H1 (cell line): ENCODE results near the gene FOXO6. TPM values are rescaled to one million over a fixed set of nuclear protein-coding genes. Genes with fewer than 3 reads are reported as not detected.

Experiments used
- CTCF ChIA-PET: fragments of 300-600 bp; sonication (Branson Sonifier 250); formaldehyde crosslinking; loops from one replicate; lab custom pipeline; 2021; ENCODE audit not compliant: partially characterized antibody; lab: Charles Lee
- POLR2A ChIA-PET: fragments of 300-600 bp; sonication (Branson Sonifier 250); formaldehyde crosslinking; loops from one replicate; lab custom pipeline; 2021; ENCODE audit warnings: inconsistent platforms; ENCODE audit not compliant: partially characterized antibody; lab: Charles Lee
- DNase-seq, 2 experiments: peaks; one replicate each; pipeline versions ENCODE4 v3.0.0 to v3.0.0-alpha.2; 2010 to 2022; ENCODE audit warnings: low spot score in 2 of 2, low read depth in 1 of 2, mixed read lengths in 1 of 2
- FAIRE-seq: peaks from 2 replicates; lab custom pipeline; 2011; peaks lifted over from hg19 to GRCh38; lab: Jason Lieb, UNC
- H2AFZ ChIP-seq: 2 replicates; pipeline ENCODE4 v1.8.1; 2012; ENCODE audit warnings: low read length, inconsistent platforms
- H2AK5ac ChIP-seq: 2 replicates; pipeline ENCODE4 v1.6.1; 2013; ENCODE audit warnings: low read depth, low read length
- H2BK120ac ChIP-seq: replicated peaks from 2 replicates; pipeline ENCODE3; 2013; ENCODE audit warnings: low read depth, low read length, inconsistent platforms
- H2BK12ac ChIP-seq: 2 replicates; pipeline ENCODE4 v1.6.1; 2013; ENCODE audit warnings: low read depth, low read length
- H2BK15ac ChIP-seq: 2 replicates; pipeline ENCODE4 v1.6.1; 2013; ENCODE audit warnings: low read length
- H2BK20ac ChIP-seq: 2 replicates; pipeline ENCODE4 v1.6.1; 2013; ENCODE audit warnings: low read length
- H2BK5ac ChIP-seq: 2 replicates; pipeline ENCODE4 v1.6.1; 2013; ENCODE audit warnings: low read depth, low read length
- H3K14ac ChIP-seq: 2 replicates; pipeline ENCODE4 v1.6.1; 2013; ENCODE audit warnings: inconsistent platforms; ENCODE audit not compliant: insufficient read length
- H3K18ac ChIP-seq: 2 replicates; pipeline ENCODE4 v1.6.1; 2013; ENCODE audit warnings: low read length; ENCODE audit errors: extremely low read depth
- H3K23ac ChIP-seq: 2 replicates; pipeline ENCODE4 v1.6.1; 2013; ENCODE audit warnings: inconsistent platforms; ENCODE audit not compliant: insufficient read length
- H3K23me2 ChIP-seq: 2 replicates; pipeline ENCODE4 v1.6.1; 2013; ENCODE audit warnings: low read depth, low read length
- H3K27ac ChIP-seq: 2 replicates; pipeline ENCODE4 v1.6.1; 2011; ENCODE audit warnings: low read depth, low read length, inconsistent platforms
- H3K27me3 ChIP-seq, 4 experiments: replicated peaks in 1 of 4; 1 replicate in 1 of 4; 2 replicates in 3 of 4; pipeline versions ENCODE4 v1.6.1 to v1.8.1; 2011 to 2013; ENCODE audit warnings: low read length in 3 of 4, mild to moderate bottlenecking in 3 of 4, inconsistent platforms in 2 of 4, mixed read lengths in 2 of 4, moderate library complexity in 1 of 4; ENCODE audit not compliant: control insufficient read depth in 3 of 4, insufficient read depth in 3 of 4; ENCODE audit errors: extremely low read depth in 1 of 4
- H3K36me3 ChIP-seq, 4 experiments: 2 replicates each; pipeline versions ENCODE4 v1.6.1 to v1.8.1; 2011 to 2013; ENCODE audit warnings: mild to moderate bottlenecking in 4 of 4, low read length in 3 of 4, moderate library complexity in 2 of 4, control low read depth in 1 of 4, inconsistent platforms in 1 of 4; ENCODE audit not compliant: insufficient read depth in 4 of 4, control insufficient read depth in 2 of 4
- H3K4ac ChIP-seq: replicated peaks from 2 replicates; pipeline ENCODE3; 2013; ENCODE audit warnings: low read length, low read depth, mixed read lengths, inconsistent platforms; ENCODE audit not compliant: insufficient read length
- H3K4me1 ChIP-seq, 4 experiments: replicated peaks in 1 of 4; 1 replicate in 1 of 4; 2 replicates in 3 of 4; pipeline versions ENCODE4 v1.6.1 to v1.8.1; 2011 to 2013; ENCODE audit warnings: low read length in 3 of 4, inconsistent platforms in 2 of 4, mixed read lengths in 1 of 4; ENCODE audit not compliant: insufficient read depth in 4 of 4, control insufficient read depth in 3 of 4
- H3K4me2 ChIP-seq, 2 experiments: 2 replicates each; pipeline versions ENCODE4 v1.6.1 to v1.8.1; 2011 to 2013; ENCODE audit warnings: low read depth in 2 of 2, low read length in 2 of 2, control low read depth in 1 of 2, inconsistent platforms in 1 of 2, mild to moderate bottlenecking in 1 of 2; ENCODE audit not compliant: insufficient read depth in 1 of 2
- H3K4me3 ChIP-seq, 4 experiments: fragments of 200-600, 300-600 bp in 1 of 4; sonication (generic), shearing (Covaris generic), sonication (Bioruptor Twin) in 1 of 4; 2 replicates each; pipeline versions ENCODE4 v1.5.1 to v1.8.1; 2011 to 2016; ENCODE audit warnings: low read length in 4 of 4, low read depth in 3 of 4, control low read depth in 2 of 4, inconsistent platforms in 2 of 4, mild to moderate bottlenecking in 2 of 4, mixed read lengths in 1 of 4, moderate library complexity in 1 of 4; ENCODE audit not compliant: insufficient read depth in 2 of 4; ENCODE audit errors: extremely low read depth in 1 of 4
- H3K56ac ChIP-seq: replicated peaks from 2 replicates; pipeline ENCODE3; 2013; ENCODE audit warnings: low read depth, mild to moderate bottlenecking, mixed read lengths, low read length, inconsistent platforms; ENCODE audit not compliant: insufficient read length
- H3K79me1 ChIP-seq: 2 replicates; pipeline ENCODE4 v1.6.1; 2013; ENCODE audit warnings: low read depth, low read length, control low read depth
- H3K79me2 ChIP-seq, 2 experiments: 2 replicates each; pipeline versions ENCODE4 v1.6.1 to v1.8.1; 2012 to 2013; ENCODE audit warnings: low read length in 2 of 2, mild to moderate bottlenecking in 2 of 2, inconsistent platforms in 1 of 2; ENCODE audit not compliant: insufficient read depth in 2 of 2, control insufficient read depth in 1 of 2
- H3K9ac ChIP-seq, 4 experiments: replicated peaks in 1 of 4; 1 replicate in 1 of 4; 2 replicates in 3 of 4; pipeline versions ENCODE4 v1.6.1 to v1.8.1; 2011 to 2013; ENCODE audit warnings: low read depth in 3 of 4, low read length in 3 of 4, control low read depth in 2 of 4, mild to moderate bottlenecking in 2 of 4, moderate library complexity in 2 of 4, inconsistent platforms in 1 of 4; ENCODE audit errors: extremely low read depth in 1 of 4
- H3K9me3 ChIP-seq, 2 experiments: 2 replicates each; pipeline versions ENCODE4 v1.6.1 to v1.8.1; 2012 to 2013; ENCODE audit warnings: mild to moderate bottlenecking in 2 of 2, moderate library complexity in 2 of 2, control low read depth in 1 of 2, inconsistent platforms in 1 of 2, low read depth in 1 of 2, low read length in 1 of 2, mixed read lengths in 1 of 2; ENCODE audit not compliant: insufficient read depth in 2 of 2
- H4K20me1 ChIP-seq, 2 experiments: replicated peaks in 1 of 2; 2 replicates each; pipeline versions ENCODE3 to v1.8.1; 2011 to 2013; ENCODE audit warnings: inconsistent platforms in 2 of 2, low read length in 2 of 2, mild to moderate bottlenecking in 1 of 2; ENCODE audit not compliant: insufficient read depth in 2 of 2, control insufficient read depth in 1 of 2
- H4K5ac ChIP-seq: 2 replicates; pipeline ENCODE4 v1.6.1; 2013; ENCODE audit warnings: low read length, low read depth, mixed read lengths, inconsistent platforms; ENCODE audit not compliant: insufficient read length
- H4K8ac ChIP-seq: 2 replicates; pipeline ENCODE4 v1.8.0; 2013; ENCODE audit warnings: mild to moderate bottlenecking, moderate library complexity, low read length, inconsistent platforms; ENCODE audit not compliant: insufficient read depth; ENCODE audit errors: extremely low read depth
- H4K91ac ChIP-seq: replicated peaks from 2 replicates; pipeline ENCODE3; 2013; ENCODE audit warnings: low read length, mixed read lengths, inconsistent platforms; ENCODE audit not compliant: insufficient read length
- BRCA1 ChIP-seq: IDR thresholded peaks from 2 replicates; pipeline ENCODE4 v1.6.1; 2012; ENCODE audit warnings: low read depth, low read length, improper control_type of control experiment
- CBX5 ChIP-seq: fragments of 300-800, 300-1000 bp; sonication (generic); IDR thresholded peaks from 2 replicates; pipeline ENCODE4 v1.7.1; 2016; ENCODE audit warnings: antibody characterized with exemption, low read length, low read depth
- TCF12 ChIP-seq: IDR thresholded peaks from 2 replicates; pipeline ENCODE4 v1.6.1; 2011; ENCODE audit warnings: low read depth, mild to moderate bottlenecking, low read length
- WGBS, 2 experiments: shearing (Covaris generic) in 1 of 2; methylation state at CpG; one replicate each; pipeline versions ENCODE4 v1.1.6 to v1.1.7; 2013 to 2015; ENCODE audit warnings: low lambda C conversion rate in 2 of 2, mixed read lengths in 2 of 2, inconsistent platforms in 1 of 2, low coverage in 1 of 2, missing lambda C conversion rate in 1 of 2; ENCODE audit not compliant: insufficient replicate concordance in 2 of 2, insufficient coverage in 1 of 2, insufficient read length in 1 of 2; ENCODE audit errors: extremely low coverage in 1 of 2, missing lambda C conversion rate in 1 of 2; 5-methylcytosine and 5-hydroxymethylcytosine counted together
- polyA plus RNA-seq, 7 experiments: library from polyadenylated mRNA; depleted of rRNA in 3 of 7; stranded (reverse) in 5 of 7; unstranded in 2 of 7; fragments of >200 nt in 5 of 7; fragments of 200-250 nt in 2 of 7; gene quantifications; 1 replicate in 5 of 7; 2 replicates in 1 of 7; 4 replicates in 1 of 7; pipeline versions ENCODE4 v1.2.1 to v1.2.3, GENCODE V29; 2011 to 2013; ENCODE audit warnings: missing spikeins in 2 of 7, mixed read lengths in 2 of 7
- total RNA-seq: library from RNA; stranded (reverse); fragmentation: NEBNext Ultra II Directional; extraction: Animal tissue kit (Norgen Biotek cat#: 25700); gene quantifications from 2 replicates; pipeline ENCODE4 v1.2.1, GENCODE V29; 2021

FOXO6 gene
- total and polyA plus RNA-seq, 2 of the 8 experiments (the other 6 are each of a cell fraction or from before 2014, with no cell fraction given): 0.59 to 3.0 TPM

DNA sequence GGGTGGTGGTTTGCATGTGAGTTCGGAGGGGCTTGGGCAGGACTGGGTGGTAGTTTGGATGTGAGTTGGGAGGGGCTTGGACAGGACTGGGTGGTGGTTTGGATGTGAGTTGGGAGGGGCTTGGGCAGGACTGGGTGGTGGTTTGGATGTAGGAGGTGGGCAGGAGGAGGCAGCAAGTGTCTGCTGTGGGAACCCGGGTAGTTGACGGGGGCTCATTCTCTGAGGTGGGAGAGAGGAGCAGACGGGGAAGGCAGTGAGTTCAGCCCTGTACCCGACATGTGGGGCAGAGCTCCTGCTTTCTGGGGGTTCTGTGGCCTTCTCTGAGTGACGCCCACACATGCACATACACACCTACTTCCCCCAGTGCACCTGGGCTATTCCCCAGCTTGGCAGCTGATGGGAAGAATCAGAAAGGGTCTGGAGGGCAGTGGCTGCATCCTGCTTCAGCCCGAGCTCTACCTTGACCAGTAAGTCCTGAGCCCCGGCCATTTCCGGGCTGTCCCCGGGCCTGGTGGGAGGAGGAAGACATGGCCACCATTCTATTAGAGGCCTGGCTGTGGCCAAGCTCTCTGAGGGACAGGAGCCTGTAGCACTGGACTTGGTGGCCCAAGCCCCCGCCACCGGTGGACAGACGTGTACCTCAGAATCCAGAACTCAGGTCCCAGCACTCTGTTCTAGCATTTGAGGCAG, 65.1 kb downstream of the FOXO6 start:
- Histone ChIP-seq H3K27ac (no peak overlapping the region), H3K79me1 (no peaks in the 10 kb centered on the region; the same call in 1 of the 2 replicates), H3K23ac (no peak overlapping the region), H4K91ac (no peak overlapping the region), H3K9me3 (no peaks in the 10 kb centered on the region), H2AK5ac (no peak overlapping the region), H3K36me3 (no peaks in the 10 kb centered on the region; a peak in 1 of 8 replicates), H3K14ac (no peak overlapping the region), H3K27me3 (no peaks in the 10 kb centered on the region), H3K4ac (no peak overlapping the region), H3K4me1 (peaks cover 0 to 4% (median 2%) of the 10 kb centered on the region in 4 experiments; a peak in 4 of 7 replicates), H3K9ac (no peak overlapping the region), H2AFZ (no peak overlapping the region), H4K5ac (no peak overlapping the region), H3K4me2 (no peak overlapping the region), H2BK15ac (no peak overlapping the region), H3K79me2 (peaks cover 0 to 3% of the 10 kb centered on the region in 2 experiments; a peak in 1 of 4 replicates), H2BK12ac (no peak overlapping the region), H2BK20ac (no peak overlapping the region), H3K56ac (no peak overlapping the region), H2BK5ac (no peak overlapping the region), H3K23me2 (peaks cover 12% of the 10 kb centered on the region; the same call in 1 of the 2 replicates), H3K18ac (no peak overlapping the region), H2BK120ac (no peak overlapping the region), H4K8ac (no peak overlapping the region; the same call in 1 of the 2 replicates), H4K20me1 (peaks cover 0 to 14% of the 10 kb centered on the region in 2 experiments), H3K4me3 (no peak overlapping the region)
- WGBS, 2 experiments: 83% methylated on average over 13 of the region's 13 CpGs; no CpG with 5 or more reads in 1 of the 2 experiments
- ChIA-PET CTCF (interaction anchor here (0.7 to 16.2 kb wide), 5 partner anchors 9 to 494 kb away, joined by 3 to 420 read pairs (median 3); no protein-coding TSS in a partner anchor), POLR2A (no interaction called here)
- DNase-seq (no peak), FAIRE-seq (no peak)
- TF ChIP-seq CBX5 (no peak), BRCA1 (no peak), TCF12 (no peak)
